HepG2 (cell line): ENCODE results near the gene SLC2A4. TPM values are rescaled to one million over a fixed set of nuclear protein-coding genes. Genes with fewer than 3 reads are reported as not detected.

Experiments
- ATAC-seq: fragments of 200-7000 bp; cut with Tn5 transposase; 3 replicates; pipeline ENCODE4 v1.9.1; 2020; ENCODE audit warnings: mild to moderate bottlenecking, moderate library complexity
- BruUV-seq: library from RNA; stranded (reverse); fragments of 400-500 nt; replicated peaks from 2 replicates; lab custom pipeline; 2021; lab: Mats Ljungman, UMichigan
- CTCF ChIA-PET: fragments of 300-600 bp; formaldehyde crosslinking; extraction: SDS; loops from one replicate; lab custom pipeline; 2021; ENCODE audit warnings: low total read pairs, inconsistent platforms, low intra/inter-chr PET ratio; lab: Yijun Ruan, JAX
- POLR2A ChIA-PET: fragments of 350-600 bp; sonication (Branson Sonifier 250); formaldehyde crosslinking; loops from one replicate; lab custom pipeline; 2020; ENCODE audit warnings: antibody characterized with exemption, inconsistent platforms; lab: Yijun Ruan, JAX
- DNase-seq: peaks from one replicate; pipeline ENCODE4 v3.0.0-alpha.2; 2015; ENCODE audit warnings: low spot score
- FAIRE-seq: peaks from 3 replicates; lab custom pipeline; 2011; peaks lifted over from hg19 to GRCh38; lab: Jason Lieb, UNC
- H2AFZ ChIP-seq: one replicate; pipeline ENCODE4 v1.6.1; 2011; ENCODE audit warnings: low read length, inconsistent platforms
- H3K27ac ChIP-seq: fragments of 300-600 bp; 3 replicates; pipeline ENCODE4 v1.8.0; 2011; ENCODE audit warnings: mixed run types, mild to moderate bottlenecking, mixed read lengths, low read length, inconsistent platforms; ENCODE audit not compliant: insufficient read depth; ENCODE audit errors: extremely low read length
- H3K27me3 ChIP-seq, 2 experiments: fragments of 200-600 bp in 1 of 2; 2 replicates in 1 of 2; 3 replicates in 1 of 2; pipeline versions ENCODE4 v1.6.0 to v1.8.0; 2011; ENCODE audit warnings: low read length in 2 of 2, mild to moderate bottlenecking in 2 of 2, moderate library complexity in 2 of 2, inconsistent platforms in 1 of 2; ENCODE audit not compliant: insufficient read depth in 2 of 2, control insufficient read depth in 1 of 2
- H3K36me3 ChIP-seq, 2 experiments: fragments of 200-600 bp in 1 of 2; replicated peaks in 1 of 2; 2 replicates in 1 of 2; 3 replicates in 1 of 2; pipeline versions ENCODE4 v1.5.1 to v1.8.0; 2011; ENCODE audit warnings: low read length in 2 of 2, inconsistent platforms in 1 of 2; ENCODE audit not compliant: insufficient read depth in 2 of 2, control insufficient read depth in 1 of 2
- H3K4me1 ChIP-seq: 2 replicates; pipeline ENCODE4 v1.5.1; 2012; ENCODE audit warnings: low read length, inconsistent platforms; ENCODE audit not compliant: insufficient read depth
- H3K4me2 ChIP-seq: 2 replicates; pipeline ENCODE4 v1.6.0; 2011; ENCODE audit warnings: low read depth, low read length, inconsistent platforms
- H3K4me3 ChIP-seq, 3 experiments: fragments of 200-600 bp in 1 of 3; sonication (generic), shearing (Covaris generic) in 1 of 3; replicated peaks in 1 of 3; 2 replicates each; pipeline ENCODE4 v1.5.1; 2011 to 2016; ENCODE audit warnings: low read length in 3 of 3, inconsistent platforms in 2 of 3, low read depth in 2 of 3, mild to moderate bottlenecking in 2 of 3, control low read depth in 1 of 3, mixed read lengths in 1 of 3; ENCODE audit not compliant: insufficient read depth in 1 of 3
- H3K79me2 ChIP-seq: one replicate; pipeline ENCODE4 v1.6.1; 2011; ENCODE audit warnings: low read length, inconsistent platforms; ENCODE audit not compliant: insufficient read depth
- H3K9ac ChIP-seq: 2 replicates; pipeline ENCODE4 v1.6.0; 2011; ENCODE audit warnings: mild to moderate bottlenecking, low read depth, low read length, inconsistent platforms; ENCODE audit not compliant: insufficient read depth
- H3K9me3 ChIP-seq: 2 replicates; pipeline ENCODE4 v1.5.1; 2012; ENCODE audit warnings: mild to moderate bottlenecking, low read length
- H4K20me1 ChIP-seq: 2 replicates; pipeline ENCODE4 v1.6.0; 2011; ENCODE audit warnings: inconsistent platforms, mild to moderate bottlenecking, low read length, moderate library complexity; ENCODE audit not compliant: insufficient read depth
- KAT2B ChIP-seq: fragments of 150-350 bp; IDR thresholded peaks from 2 replicates; pipeline ENCODE4 v1.6.1; 2014; ENCODE audit warnings: low read depth, low read length, borderline replicate concordance
- PAWR ChIP-seq: sonication (generic); formaldehyde crosslinking; IDR thresholded peaks from 2 replicates; pipeline ENCODE4 v1.4.0; 2020; ENCODE audit warnings: missing genetic modification reagents, mild to moderate bottlenecking, borderline replicate concordance
- RXRA ChIP-seq: sonication (generic); formaldehyde crosslinking; IDR thresholded peaks from 2 replicates; pipeline ENCODE4 v1.5.1; 2020; ENCODE audit warnings: missing genetic modification reagents
- THRA ChIP-seq: sonication (generic); formaldehyde crosslinking; IDR thresholded peaks from 2 replicates; pipeline ENCODE4 v1.4.0; 2020; ENCODE audit warnings: missing genetic modification reagents, borderline replicate concordance
- ZBTB33 ChIP-seq: sonication (generic); formaldehyde crosslinking; IDR thresholded peaks from 2 replicates; pipeline ENCODE4 v1.4.0; 2020; ENCODE audit warnings: missing genetic modification reagents
- ZNF543 ChIP-seq: sonication (generic); formaldehyde crosslinking; IDR thresholded peaks from 2 replicates; pipeline ENCODE4 v1.4.0; 2020; ENCODE audit warnings: mild to moderate bottlenecking, missing genetic modification reagents
- ZNF652 ChIP-seq: IDR thresholded peaks from 2 replicates; pipeline ENCODE4 v1.6.1; 2016; ENCODE audit warnings: low read depth, borderline replicate concordance
- WGBS: methylation state at CpG from one replicate; pipeline ENCODE4 v1.1.6; 2017; ENCODE audit warnings: low lambda C conversion rate; 5-methylcytosine and 5-hydroxymethylcytosine counted together
- in situ Hi-C: cut with HindIII; loops from 2 replicates; pipeline ENCODE4 v1.10.0; 2017; ENCODE audit warnings: low pct_unique_long_range_greater_than_20kb; ENCODE audit not compliant: extremely low pct_ligation_motif_present
- intact Hi-C: fragments of 100-400 bp; cut with micrococcal nuclease; formaldehyde crosslinking; loops from one replicate; pipeline ENCODE4 v1.10.0; 2022; ENCODE audit not compliant: unreplicated experiment
- polyA plus RNA-seq, 8 experiments: library from polyadenylated mRNA; depleted of rRNA in 3 of 8; stranded (reverse) in 7 of 8; unstranded in 1 of 8; fragments of >200 nt; fragmentation: Illumina TruSeq in 4 of 8; extraction: Trizol in 4 of 8; gene quantifications; 2 replicates each; pipeline versions ENCODE4 v1.2.1 to v1.2.3, GENCODE V29; 2011 to 2016; ENCODE audit warnings: low read depth in 4 of 8, missing spikeins in 1 of 8, mixed read lengths in 1 of 8; ENCODE audit not compliant: insufficient read depth in 1 of 8
- total RNA-seq, 5 experiments: library from RNA; depleted of rRNA; stranded (reverse); fragments of >200 nt; fragmentation: Illumina TruSeq; extraction: Trizol; gene quantifications; 2 replicates each; pipeline ENCODE4 v1.2.3, GENCODE V29; 2016; ENCODE audit warnings: low read depth in 1 of 5
- TF ChIP-seq, protein P1 (sequence below): sonication (generic); formaldehyde crosslinking; IDR thresholded peaks from 2 replicates; pipeline ENCODE4 v1.9.0; 2021; ENCODE audit warnings: missing genetic modification reagents, borderline replicate concordance
- TF ChIP-seq, protein P2 (sequence below): sonication (generic); formaldehyde crosslinking; IDR thresholded peaks from 2 replicates; pipeline ENCODE4 v1.4.0; 2020; ENCODE audit warnings: mild to moderate bottlenecking, missing genetic modification reagents
- TF ChIP-seq, protein P3 (sequence below): IDR thresholded peaks from 2 replicates; pipeline ENCODE4 v1.6.1; 2012; ENCODE audit warnings: low read length, improper control_type of control experiment

The SLC2A4 gene
- total and polyA plus RNA-seq, 2 of the 13 experiments (the other 11 are each of a cell fraction or from before 2014, with no cell fraction given) = 4.9 to 5.8 TPM

DNA sequence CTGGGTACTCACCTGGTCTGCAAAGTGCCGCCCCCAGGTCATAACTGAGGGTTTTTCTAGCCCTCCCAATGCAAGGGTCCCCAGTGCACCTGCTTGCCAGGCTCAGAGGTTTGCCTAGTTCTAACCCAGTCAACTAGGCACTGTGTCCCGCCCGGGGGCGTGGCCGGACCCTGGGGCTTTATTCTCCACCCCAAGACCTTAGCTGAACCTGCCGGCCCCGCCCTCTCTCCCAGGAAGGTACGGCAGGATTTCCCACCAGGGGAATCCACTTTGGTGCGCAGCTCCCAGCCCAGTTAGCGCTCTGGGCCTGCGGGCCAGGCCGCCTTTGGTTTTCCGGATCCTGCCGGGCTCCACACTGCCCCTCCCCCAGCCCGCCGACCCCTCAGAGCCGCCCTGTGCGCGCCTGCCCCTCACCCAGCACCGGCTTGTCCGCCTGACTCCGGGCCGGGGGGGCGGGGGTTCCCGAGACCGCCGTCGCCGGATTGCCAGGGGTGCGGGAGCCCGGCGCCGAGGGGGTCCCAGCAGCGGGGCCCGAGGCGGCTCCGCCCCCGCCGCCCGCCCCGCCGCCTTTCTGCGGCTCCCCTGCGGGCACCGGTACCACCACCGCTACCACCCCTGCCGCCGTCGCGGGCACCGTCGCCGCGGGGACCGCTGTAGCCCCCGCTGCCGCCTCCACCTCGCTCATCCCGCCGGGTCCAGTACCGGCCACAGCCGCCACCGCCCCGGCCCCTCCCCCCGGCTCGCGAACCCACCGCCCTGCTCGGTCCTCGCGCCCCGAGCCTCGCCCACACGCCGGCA is 12.5 kb downstream of the SLC2A4 start (continued):
- TF ChIP-seq THRA (peak; percentile 91; the same call in 1 of the 2 replicates), RXRA (CRISPR knock-in tag) (peak; percentile 95), PAWR (no peak), KAT2B (no peak), ZNF543 (CRISPR knock-in tag) (0 out of 2 replicates have a peak, but pooled peaks have one; percentile 40), ZNF652 (CRISPR knock-in tag) (no peak)
- TF ChIP-seq, protein P1, sequence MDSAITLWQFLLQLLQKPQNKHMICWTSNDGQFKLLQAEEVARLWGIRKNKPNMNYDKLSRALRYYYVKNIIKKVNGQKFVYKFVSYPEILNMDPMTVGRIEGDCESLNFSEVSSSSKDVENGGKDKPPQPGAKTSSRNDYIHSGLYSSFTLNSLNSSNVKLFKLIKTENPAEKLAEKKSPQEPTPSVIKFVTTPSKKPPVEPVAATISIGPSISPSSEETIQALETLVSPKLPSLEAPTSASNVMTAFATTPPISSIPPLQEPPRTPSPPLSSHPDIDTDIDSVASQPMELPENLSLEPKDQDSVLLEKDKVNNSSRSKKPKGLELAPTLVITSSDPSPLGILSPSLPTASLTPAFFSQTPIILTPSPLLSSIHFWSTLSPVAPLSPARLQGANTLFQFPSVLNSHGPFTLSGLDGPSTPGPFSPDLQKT (CRISPR knock-in tag) = no peak
- TF ChIP-seq, protein P2, sequence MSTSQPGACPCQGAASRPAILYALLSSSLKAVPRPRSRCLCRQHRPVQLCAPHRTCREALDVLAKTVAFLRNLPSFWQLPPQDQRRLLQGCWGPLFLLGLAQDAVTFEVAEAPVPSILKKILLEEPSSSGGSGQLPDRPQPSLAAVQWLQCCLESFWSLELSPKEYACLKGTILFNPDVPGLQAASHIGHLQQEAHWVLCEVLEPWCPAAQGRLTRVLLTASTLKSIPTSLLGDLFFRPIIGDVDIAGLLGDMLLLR (CRISPR knock-in tag) = no peak

GRCh38 chr17:7294614-7295153 is 13.2 kb downstream of the SLC2A4 start, which contains the start of gene YBX2:
Gene YBX2, minus strand, starts transcription at chr17:7294639. Its CDS starts 139 bp downstream, at chr17:7294500.
- peak; percentile 51; the same call in 1 of the 2 replicates for TF ChIP-seq ZBTB33 (CRISPR knock-in tag)
- TF ChIP-seq, protein P3, sequence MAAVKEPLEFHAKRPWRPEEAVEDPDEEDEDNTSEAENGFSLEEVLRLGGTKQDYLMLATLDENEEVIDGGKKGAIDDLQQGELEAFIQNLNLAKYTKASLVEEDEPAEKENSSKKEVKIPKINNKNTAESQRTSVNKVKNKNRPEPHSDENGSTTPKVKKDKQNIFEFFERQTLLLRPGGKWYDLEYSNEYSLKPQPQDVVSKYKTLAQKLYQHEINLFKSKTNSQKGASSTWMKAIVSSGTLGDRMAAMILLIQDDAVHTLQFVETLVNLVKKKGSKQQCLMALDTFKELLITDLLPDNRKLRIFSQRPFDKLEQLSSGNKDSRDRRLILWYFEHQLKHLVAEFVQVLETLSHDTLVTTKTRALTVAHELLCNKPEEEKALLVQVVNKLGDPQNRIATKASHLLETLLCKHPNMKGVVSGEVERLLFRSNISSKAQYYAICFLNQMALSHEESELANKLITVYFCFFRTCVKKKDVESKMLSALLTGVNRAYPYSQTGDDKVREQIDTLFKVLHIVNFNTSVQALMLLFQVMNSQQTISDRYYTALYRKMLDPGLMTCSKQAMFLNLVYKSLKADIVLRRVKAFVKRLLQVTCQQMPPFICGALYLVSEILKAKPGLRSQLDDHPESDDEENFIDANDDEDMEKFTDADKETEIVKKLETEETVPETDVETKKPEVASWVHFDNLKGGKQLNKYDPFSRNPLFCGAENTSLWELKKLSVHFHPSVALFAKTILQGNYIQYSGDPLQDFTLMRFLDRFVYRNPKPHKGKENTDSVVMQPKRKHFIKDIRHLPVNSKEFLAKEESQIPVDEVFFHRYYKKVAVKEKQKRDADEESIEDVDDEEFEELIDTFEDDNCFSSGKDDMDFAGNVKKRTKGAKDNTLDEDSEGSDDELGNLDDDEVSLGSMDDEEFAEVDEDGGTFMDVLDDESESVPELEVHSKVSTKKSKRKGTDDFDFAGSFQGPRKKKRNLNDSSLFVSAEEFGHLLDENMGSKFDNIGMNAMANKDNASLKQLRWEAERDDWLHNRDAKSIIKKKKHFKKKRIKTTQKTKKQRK = no peak
- Histone ChIP-seq H4K20me1 (no peaks in the 10 kb centered on the region), H3K9me3 (no peaks in the 10 kb centered on the region), H3K4me1 (peaks cover 41% of the 10 kb centered on the region), H3K27me3 (peaks cover 0 to 11% of the 10 kb centered on the region in 2 experiments; a peak in 2 of 5 replicates), H2AFZ (no peak within 1 kb of the TSS), H3K4me2 (peak within 1 kb of the TSS; percentile 75), H3K4me3 (peak within 1 kb of the TSS in 2 of 3 experiments; percentile 15 to 53; a peak in 4 of 6 replicates), H3K79me2 (no peaks in the 10 kb centered on the region), H3K9ac (0 out of 2 replicates have a peak within 1 kb of the TSS, but pooled peaks have one; percentile 34), H3K36me3 (no peaks in the 10 kb centered on the region), H3K27ac (no peak within 1 kb of the TSS)
- ATAC-seq (no peak), FAIRE-seq (no peak), DNase-seq (no peak)
- 90% methylated on average over 56 of the region's 57 CpGs for WGBS
- ChIA-PET CTCF (no interaction called here), POLR2A (no interaction called here)
- intact Hi-C loops (no loop called here), in situ Hi-C loops (no loop called here)
- BruUV-seq = no TSS peak
